IPS-NIHi11 (cell line): ENCODE results near the gene KCNK16.

Source experiments
- DNase-seq: peaks from one replicate; pipeline ENCODE4 v3.0.0; 2012; ENCODE audit warnings: mixed read lengths, low spot score

KCNK16 gene

DNA sequence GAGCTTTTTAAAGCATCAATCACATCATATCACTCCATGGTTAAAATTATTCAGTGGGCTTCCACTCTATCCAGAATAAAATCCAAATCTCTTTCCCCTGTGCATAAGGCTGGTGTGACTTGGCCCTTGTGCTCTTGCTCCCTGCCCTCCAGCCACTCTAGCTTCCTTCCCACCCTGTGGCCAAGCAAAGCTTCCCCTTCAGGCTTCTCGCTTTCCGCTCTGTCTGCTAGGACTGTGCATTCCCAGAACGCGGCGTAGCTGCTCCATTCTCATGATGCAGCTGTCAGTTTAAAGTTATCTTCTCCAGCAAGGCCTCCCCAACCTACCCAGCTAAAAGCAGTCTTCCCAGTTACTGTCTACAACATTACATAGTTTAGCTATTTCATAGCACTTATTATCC lies 19.4 kb upstream of the KCNK16 start:
- DNase-seq: no peak

DNA sequence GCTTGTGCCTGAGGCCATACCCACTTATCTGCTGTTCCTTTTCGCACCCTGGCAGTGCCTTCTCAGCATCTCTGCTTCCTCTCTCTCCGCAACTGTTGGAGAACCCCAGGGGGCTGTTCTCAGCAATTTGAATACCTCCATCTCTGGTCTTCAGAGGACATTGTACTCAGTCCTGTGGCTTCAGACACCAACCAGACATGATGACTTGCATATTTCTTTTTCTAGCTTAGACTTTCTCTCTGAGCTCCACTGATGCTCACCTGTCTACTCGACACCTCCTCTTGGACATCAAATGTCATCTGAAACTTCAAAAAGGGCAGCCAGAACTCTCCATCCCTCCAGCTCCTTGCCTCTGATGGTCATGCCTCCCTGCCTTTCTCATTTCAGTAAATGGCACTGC lies 18.9 kb upstream of the KCNK16 start:
- no peak for DNase-seq

DNA sequence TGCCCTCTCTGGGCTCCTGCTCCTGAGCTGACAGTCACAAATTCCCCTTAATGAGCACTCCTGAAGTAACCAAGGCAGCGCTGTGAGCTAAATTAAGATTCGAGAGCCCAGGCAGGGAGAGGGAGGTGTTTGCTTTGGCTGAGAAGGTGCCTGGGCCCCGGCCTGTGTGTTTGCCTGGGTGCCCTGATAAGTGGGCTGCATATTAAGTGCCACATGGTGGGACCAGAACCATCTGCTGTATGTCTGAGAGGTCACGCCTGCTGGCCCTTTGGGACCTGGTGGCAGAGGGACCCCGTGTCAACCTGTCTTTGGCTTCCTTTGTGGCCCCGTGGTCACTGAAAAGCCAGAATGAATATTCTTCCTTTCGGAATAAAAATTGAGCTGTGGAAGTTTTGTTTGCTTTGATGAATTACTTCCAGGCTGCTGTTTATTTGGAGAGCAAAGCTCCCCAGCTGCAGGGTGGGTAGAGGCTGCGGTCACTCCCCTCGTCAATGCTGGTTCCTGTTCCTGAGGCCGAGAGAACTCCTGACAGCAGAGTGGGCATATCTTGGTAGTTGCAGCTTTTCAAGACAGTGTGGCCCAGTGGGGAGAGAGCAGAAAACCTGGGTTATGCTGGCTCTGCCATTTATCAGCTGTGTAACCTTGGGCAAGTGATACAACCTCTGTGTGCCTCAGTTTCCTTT lies 17.5 kb upstream of the KCNK16 start:
- no peak for DNase-seq

DNA sequence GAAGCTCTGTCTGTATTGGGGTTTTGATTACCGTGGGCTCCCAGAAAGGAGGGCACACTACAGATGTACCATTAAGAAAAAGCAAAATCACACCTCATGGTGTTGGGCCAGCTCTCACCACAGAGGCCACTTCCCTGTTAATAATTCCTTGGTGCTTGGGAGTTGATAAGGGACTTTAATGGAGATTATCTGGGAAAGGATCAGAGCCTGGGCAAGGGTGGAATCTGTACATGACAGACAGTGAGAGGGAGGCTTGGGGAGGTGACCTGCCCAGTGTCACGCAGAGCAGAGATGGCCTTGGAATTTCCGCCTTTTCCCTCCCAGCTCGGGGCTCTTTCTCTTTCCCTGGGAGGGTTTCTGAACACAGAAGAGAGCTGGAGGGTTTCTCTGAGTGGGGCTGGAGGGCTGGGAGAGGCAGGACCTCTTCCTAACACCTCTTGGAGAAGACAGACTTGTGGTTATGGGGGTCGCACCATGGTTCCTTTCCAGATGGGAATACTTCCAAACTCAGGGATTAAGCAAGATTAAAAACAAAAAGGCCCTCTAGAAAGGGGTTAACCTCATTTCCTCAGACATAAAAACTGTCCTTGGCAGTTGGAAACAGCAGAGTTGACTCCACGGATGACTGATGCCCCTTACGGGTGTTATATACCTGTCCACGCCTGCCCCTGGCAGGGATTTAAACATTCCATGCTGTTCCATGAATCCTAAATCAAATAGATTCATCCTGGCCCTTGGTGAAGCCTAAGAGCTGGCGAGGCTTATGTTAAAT lies 16.8 kb upstream of the KCNK16 start:
- no peak for DNase-seq

DNA sequence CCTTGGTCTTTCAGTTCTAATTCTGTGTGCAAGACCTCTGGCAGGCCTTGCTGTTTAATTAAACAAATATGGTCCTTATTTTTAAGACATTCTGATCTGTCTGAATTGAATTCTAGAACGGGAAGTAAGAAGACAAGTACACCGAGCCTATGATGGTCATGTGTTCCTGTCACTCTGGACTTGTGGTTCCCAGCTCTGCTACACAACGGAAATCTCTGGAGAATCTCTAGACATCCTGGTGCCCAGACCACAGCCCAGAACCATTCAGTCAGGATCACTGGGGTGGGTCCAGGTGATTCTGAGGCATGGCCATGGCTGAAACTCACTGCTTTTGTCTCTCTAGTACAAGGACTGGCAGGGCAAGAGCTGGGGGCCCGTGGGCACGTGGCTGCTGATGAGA lies 15.9 kb upstream of the KCNK16 start:
- DNase-seq: no peak

DNA sequence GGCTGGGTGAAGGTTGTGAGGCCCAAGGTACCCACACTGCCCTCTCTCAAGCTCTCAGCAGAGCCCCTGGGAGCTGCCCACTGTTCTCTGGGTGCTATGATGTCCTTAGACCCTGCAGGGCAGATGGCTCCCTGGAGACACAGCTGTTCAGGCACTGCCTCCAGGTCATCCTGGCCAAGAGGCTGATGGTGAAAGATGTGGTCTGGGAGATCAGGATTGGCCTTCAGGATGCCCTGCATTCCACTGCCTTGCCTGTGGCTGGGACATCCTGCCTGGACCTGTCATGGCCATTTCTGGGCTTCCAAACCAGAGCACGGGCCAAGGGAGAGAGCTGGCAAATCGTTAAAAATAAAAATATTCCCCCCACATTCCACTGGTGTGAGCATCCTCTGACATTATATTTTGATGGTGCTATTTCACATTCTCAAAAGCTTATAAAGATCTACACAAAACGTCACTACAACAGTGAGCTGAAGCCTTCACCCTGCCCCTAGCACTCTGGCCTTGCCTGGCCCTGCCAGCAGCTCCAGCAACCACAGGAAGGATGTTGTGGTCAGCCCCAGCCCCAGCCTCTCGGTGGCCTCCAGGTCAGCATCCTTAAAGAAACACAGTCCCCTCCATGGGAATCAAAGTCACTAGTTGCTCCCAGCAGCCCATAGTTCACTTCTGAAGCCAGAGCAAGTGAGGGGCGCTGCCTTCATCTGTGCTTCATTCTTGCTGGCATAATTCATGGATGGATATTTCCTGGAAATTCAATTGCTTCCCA lies 13.5 kb upstream of the KCNK16 start:
- DNase-seq: no peak

DNA sequence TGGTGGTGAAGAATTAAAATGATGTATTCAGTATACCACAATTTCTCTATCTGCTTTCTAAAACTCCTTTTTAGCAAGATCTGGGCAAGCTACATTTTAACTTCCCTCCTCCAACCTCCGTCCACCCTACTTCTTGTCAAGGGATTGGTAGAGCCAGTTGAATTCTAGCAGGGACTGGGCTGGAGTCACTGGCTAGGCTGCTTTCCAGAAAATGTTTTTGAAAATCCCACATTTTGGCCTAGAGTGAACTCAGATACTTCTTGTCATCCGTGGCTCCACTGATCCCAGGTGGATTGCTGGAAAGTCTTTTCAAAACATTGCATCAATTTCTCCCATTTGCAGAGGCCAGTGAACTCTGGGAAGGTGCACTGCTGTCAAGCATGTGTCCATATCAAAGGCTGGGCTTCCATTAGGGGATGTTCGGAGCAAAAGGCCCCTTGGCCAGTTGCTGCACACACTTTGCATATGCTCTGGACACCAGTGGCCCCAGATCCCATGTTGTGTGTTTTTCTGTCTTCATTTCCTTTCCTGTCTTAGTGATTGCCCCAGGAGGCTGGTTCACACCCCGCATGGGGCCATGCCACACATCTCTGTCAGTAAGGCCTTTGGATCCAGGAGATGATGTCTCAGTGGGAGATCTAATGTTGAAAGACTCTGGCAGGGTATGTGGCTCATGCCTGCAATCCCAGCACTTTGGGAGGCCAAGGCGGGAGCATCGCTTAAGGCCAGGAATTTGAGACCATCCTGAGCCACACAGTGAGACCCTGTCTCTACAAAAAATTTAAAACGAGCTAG lies 11.3 kb upstream of the KCNK16 start:
- DNase-seq: no peak

DNA sequence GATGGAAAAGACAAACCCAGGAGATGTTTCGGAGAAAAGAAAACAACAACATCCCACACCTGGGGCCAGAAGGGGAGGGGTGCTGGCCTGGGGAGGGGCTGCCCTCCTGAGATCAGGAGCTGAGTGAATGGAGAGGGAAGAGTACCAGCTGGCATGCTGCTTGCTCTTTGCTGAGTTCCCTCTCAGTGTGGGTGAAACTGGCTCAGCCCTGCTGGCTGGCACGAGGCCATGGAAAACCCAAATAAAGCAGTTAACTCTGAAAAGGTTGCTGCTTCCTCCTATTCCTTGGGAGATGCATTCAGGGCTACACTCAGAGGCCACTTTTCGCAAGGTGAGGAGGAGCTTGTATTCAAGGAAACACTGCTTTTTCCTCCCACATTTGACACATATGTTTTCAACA lies 8.0 kb upstream of the KCNK16 start:
- DNase-seq: no peak

DNA sequence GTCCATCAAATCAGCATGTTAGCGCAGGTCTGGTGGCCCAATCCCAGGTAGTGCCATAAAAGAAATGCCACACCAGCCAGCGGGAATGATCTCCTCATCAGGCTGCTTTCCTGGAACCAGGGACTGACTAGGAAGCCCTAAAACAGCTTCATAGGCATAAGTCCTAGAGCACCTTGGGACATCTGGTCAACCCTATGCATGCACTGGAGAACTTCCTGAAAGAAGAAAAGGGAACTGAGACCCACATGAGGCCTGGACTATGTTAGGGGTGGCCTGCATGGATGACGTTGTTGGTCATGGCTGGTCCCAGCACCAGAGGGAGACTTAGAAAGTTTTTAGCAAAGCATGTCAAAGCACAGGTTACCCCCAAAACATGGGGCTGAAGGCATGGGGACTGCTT lies 7.6 kb upstream of the KCNK16 start:
- no peak for DNase-seq

DNA sequence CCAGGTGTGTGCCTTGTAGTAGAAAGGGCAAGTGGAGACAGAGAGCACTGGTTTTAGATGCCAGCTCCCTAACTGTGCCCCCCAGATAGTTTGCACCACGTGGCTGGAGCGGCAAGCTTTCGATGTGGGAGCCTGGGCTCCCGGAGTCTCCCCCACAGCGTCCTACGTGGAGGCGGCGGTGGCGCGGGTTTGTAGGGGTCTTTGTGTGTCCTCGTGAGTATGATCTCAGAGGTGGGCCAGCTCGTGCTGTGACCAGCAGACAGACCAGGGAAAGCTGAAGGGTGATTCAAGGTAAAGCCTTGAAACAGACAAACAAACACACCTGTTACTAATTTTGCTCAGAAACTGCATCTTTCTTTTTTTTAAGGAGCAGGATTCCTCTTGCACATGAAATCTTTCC lies 5.6 kb upstream of the KCNK16 start:
- no peak for DNase-seq

DNA sequence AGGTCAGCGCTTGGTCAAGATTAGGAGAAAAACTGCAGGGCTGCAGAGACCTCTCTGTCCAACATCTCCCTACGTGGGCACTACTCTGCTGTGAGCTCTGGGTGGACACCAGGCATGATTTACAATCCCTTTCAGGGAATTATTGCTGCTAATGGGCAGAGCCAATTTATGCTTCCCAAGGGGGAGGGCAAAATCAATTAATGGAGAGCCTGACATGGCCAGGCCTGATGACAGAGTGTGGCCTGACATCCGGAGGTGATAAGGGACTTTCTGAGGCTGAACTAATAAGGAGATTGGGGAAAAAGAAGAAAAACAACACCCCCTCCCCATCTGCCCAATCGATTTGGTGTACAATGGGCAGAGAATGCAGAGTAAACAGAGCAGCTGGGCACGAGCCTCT lies 5.0 kb upstream of the KCNK16 start:
- DNase-seq: no peak

DNA sequence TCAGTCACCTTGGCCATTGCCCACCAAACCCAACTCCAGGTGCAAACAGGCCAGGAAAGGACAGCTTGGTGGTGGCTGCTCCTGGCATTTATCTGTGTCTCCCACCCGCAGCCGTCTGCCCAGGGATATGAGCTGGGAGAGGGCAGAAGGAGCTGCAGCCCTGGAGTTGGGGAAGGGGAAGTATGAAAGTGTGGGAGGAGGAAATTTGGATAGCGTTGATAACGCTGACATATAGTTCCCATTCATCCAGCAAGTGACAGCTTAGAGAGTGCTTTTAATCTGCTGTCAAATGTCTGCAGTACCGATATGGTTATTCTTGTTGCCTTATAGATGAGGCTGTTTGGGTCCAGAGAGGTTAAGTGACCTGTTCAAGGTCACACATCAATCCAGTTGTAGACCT lies 741 bp downstream of the KCNK16 start:
- DNase-seq: no peak

DNA sequence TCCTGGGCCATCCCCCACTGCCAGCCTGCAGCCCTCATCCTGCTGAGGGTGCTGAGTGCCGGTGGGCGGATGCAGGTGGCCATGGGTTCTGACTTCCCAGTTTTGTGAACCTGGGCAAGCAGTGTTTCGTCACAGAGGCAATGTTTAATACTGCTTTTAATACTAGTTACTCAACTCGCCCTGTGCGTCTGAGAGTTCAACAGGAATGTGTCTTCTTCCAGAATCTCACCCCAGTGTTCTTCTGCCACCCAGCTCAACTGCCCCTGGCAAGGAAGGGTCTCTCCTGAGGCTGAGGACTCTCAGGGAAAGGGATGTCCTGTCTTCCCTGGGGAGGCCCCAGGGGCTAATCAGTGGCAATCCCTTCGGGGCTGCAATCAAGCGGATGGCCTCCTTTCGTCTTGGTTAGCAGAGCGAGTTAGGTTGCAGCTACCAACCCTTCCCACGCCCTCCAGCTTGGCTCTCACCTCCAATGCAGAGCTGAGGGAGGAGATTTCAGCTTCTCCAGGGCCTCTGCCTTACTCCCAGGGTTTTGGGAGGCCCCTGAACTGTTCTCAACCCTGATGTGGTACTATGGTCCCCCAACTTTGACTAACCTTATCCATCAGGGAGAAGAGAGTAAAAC lies 2.0 kb downstream of the KCNK16 start:
- DNase-seq: no peak

DNA sequence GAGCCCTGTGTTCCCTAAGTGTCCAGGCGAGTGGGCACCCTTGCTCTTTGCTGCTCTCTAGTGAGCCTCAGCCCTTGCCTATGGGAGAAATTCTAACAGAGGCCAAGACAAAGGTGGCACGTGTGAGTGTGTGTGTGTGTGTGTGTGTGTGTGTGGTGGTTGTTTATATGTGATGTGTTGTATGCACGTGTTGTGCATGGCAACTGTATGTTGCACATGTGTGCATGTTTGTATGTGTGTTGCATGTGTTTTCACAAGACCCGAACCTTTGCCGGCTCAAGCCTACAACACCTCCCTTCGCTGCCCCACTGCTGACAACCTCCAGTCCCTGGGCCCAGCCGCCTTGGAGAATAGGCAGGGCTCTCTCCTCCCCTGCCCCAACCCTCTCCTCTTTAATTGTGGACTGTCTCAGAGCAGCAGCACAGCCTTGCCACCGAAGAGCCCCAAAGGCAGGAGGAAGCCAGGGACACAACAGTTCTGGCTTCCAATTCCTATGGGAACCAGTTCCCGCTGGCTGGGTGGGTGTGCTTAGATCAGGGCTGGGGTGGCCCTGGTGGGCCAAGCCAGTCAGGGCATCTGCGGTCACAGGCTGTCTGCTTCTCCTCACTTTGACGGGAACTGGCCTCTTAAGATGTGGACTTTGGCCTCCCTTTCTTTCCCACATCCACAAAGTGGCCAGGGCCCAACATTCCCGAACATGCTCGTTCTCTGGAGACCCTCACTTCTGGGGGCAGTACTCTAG lies 2.7 kb downstream of the KCNK16 start:
- no peak for DNase-seq

DNA sequence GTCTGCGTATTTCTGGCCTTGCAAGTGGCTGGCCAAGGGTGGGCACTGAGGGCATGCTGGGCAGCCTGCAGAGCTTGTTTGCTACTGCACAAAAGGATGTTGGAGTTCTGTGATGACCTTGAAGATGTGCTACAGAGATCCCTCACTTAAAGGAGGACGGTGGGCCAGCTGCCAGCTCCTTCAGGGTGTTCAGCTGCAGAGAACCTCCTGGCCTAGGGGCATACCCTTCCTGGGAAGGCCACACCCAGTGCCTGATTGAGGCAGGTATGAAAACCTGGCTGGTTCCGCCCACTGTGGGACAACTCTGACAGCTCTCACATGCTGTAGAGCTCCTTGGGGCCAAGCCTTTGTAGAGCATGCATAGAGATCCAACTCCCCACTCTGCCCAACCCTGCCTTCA lies 5.2 kb downstream of the KCNK16 start:
- no peak for DNase-seq

DNA sequence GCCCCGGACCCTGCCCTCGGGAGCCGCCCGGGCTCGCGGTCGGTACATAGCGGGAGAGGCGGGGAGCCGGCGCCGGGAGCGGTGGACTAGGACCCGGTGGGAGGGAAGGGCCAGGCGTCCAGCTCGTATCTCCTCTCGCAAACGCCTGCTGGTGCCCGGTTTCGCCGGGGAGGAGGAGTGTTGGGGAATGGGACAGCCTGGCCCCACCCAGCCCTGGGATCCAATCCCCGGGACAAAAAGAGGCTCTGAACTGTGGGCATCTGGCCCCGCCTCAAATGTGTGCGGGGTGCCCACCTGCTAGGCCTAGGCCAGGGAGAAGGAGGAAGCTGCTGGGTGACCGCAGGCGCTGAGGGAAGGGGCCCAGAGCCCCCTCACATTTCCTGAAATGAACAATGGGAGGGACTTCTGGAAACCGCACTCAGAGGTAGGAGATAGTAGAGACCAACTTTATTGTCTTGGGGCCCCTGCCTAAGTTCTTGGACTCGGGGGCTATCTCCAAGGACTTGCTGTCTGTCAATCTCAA lies 8.2 kb downstream of the KCNK16 start, which contains the start of gene KCNK17:
Gene KCNK17, minus strand, starts transcription at position 147 of the 523 bp plus-strand sequence. Its CDS starts 99 bp downstream, at position 48.
- DNase-seq: peak; percentile 75

DNA sequence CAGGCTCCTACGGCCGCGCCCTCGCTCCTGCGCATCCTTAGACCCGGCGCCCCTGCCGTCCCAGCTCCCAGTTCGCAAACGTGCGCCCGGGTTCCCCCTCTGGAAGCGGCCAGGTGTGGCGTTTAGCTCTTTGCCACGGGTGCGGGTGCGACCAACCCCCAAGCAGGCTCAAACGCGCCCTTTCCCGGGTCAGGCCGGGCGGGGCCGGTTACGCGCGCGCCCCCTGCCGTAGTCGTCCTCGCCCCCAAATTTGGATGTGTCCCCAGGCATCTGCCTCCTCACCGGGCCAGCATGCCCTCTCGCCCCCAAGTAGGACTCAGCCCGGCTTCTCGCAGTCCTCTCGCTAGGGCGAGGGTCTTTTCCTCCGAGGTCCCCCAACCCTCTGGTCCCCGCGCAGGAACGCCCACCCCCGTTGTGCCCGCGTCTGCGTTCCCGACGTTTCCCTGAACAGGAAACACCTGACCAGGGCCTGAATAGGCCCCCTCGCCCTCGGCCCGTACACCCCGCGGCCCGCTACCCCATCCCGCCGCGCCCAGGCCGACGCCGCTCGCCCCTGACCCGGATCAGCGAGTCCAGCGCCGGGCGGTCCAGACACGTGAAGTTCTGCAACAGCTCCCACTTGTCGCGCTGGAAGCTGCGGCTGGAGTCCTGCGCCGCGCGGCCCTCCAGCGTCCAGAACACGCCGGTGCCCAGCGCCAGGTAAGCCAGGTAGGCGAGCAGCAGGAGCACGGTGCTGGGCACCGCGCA lies 8.8 kb downstream of the KCNK16 start:
- DNase-seq: peak; percentile 63

DNA sequence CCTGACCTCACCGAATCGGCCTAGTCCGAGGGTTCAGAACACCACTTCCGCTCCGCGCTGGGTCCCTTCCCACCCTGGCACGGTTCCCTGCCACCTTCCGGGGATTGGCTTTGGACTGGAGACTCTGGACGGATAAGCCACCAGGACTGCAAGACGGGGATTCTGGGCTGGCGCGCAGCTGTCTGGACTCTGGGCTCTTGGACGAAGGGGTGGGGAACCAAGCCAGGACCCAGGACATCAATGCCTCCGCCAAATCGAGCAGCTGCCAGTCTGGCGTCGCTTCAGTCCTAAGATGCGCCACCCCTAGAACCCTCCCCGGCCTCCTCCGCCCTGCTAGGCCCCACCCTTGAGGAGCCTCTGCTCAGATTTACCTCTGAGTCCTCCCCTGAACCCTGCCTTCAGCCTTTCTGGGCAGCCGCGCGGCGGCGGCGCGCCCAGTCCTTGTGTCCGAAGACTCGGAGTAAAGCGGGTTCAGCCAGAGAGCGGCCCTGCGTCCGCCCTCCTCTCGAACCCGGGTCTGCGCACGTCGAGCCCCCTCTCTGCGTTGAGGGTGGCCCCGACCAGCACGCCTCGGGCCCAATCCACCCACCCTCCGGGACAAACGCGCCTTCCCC lies 9.5 kb downstream of the KCNK16 start:
- DNase-seq: no peak

DNA sequence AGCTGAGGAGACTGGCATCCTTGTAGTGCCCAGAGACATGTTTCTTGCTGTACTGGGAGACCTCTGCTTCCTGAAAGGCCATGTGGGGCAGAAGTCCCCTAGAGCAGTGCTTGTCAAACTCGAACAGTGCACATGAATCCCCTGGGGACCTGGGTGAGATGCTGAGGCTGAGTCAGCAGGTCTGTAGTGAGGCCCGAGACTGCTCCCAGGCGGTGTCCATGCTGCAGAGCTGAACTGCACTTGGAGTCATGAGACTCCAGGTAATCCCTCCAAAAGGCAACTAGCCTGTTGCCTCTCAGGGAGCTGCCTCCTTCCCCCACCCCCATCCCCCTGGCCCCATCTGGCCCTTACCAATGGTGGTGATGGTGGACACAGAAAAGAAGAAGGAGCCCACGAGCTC lies 12.0 kb downstream of the KCNK16 start:
- DNase-seq: no peak
